ENCODE measurements around the gene FAM210A. TPM values are rescaled to one million over a fixed set of nuclear protein-coding genes. Genes with fewer than 3 reads are reported as not detected.

Gene FAM210A
- total RNA-seq, 4 donors from 2014 or later, result 4.7 to 18.6 (median 12.8) TPM

DNA sequence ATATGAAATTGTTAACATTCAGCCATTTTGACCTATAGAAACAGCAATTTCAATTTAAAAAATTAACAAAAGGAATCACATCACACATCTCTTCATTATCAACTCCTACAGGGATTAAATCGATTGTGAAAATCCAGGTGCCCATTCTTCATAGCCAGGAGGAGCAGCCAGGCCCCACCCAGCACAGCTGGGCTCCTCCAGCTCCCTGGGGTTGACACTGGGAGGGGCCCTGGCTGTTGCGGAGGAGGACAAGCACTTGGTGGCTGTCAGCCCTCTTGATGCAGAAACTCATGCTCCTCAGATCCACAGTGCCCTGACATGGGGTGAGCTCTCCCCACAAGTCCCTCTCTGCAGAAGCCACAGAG is 99.8 kb downstream of the FAM210A start:
- TF ChIP-seq EP300 (IDR thresholded peaks at IDR 0.05) (no peak), CTCF (IDR thresholded peaks at IDR 0.05) (no peak), POLR2A (IDR thresholded peaks at IDR 0.05) (no peak), POLR2AphosphoS5 (IDR thresholded peaks at IDR 0.05) (no peak)
- H3K4me1 ChIP-seq, result peaks cover 0 to 20% (median 0%) of the 10 kb centered on the region in 3 donors
- H3K4me3 ChIP-seq, result no peak overlapping the region
- WGBS, 2 donors (ENCODE audit: low coverage in 1 of 2), result 60% methylated on average over 1 of the region's 2 CpGs; no CpG with 5 or more reads in 1 of the 2 donors
- no peaks in the 10 kb centered on the region for H3K9me3 ChIP-seq
- no peak overlapping the region for H3K27ac ChIP-seq
- H3K36me3 ChIP-seq, result peaks cover 0 to 27% of the 10 kb centered on the region in 2 donors
- ATAC-seq, result no peak
- no peaks in the 10 kb centered on the region for H3K27me3 ChIP-seq

DNA sequence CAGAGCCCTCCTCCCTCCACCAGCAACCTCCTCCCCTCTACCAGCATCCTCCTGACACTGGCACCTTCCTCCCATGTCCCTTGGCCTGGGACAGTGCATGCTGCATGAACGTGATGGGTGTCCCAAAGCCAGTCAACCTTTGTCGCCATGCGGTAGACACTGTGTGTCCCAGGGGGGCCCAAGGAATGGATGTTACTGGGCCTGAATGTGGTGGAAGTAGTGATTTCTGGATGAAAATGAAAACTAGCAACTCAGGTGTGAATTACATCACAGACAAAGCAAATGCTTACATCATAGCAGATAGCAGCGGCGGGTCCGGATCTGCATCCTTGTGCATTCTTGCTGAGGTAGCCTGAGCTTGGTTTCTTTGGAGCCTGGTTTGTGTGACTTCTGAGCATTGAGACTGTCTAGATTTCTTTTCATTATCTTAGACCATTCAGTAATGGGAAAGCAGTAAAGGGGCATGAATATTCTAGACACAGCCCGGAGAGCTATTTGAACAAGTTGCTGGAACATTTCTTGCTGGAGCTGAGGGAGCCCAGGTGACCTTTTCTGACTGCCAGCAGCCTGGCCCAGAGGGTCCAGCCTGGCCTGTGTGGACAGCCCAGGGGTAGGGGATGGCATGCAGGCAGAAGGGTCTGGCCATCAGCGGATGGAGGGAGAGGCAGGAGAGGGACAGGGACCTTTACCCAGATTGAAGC is 100.4 kb downstream of the FAM210A start:
- Histone ChIP-seq H3K27ac (no peak overlapping the region), H3K4me1 (peaks cover 0 to 20% (median 0%) of the 10 kb centered on the region in 3 donors), H3K36me3 (peaks cover 0 to 32% of the 10 kb centered on the region in 2 donors), H3K9me3 (no peaks in the 10 kb centered on the region), H3K27me3 (no peaks in the 10 kb centered on the region), H3K4me3 (no peak overlapping the region)
- WGBS, 2 donors (ENCODE audit: low coverage in 1 of 2), result 90 to 94% methylated on average over 2 to 3 of the region's 8 CpGs
- no peak for ATAC-seq
- TF ChIP-seq POLR2AphosphoS5 (IDR thresholded peaks at IDR 0.05) (no peak), CTCF (IDR thresholded peaks at IDR 0.05) (no peak), EP300 (IDR thresholded peaks at IDR 0.05) (no peak), POLR2A (IDR thresholded peaks at IDR 0.05) (no peak)

GRCh38 chr18:13625355-13625754 is 101.0 kb downstream of the FAM210A start:
- Histone ChIP-seq H3K27ac (no peak overlapping the region), H3K27me3 (no peaks in the 10 kb centered on the region), H3K9me3 (no peaks in the 10 kb centered on the region), H3K36me3 (peaks cover 0 to 37% of the 10 kb centered on the region in 2 donors), H3K4me1 (peaks cover 0 to 20% (median 0%) of the 10 kb centered on the region in 3 donors), H3K4me3 (no peak overlapping the region)
- TF ChIP-seq POLR2AphosphoS5 (IDR thresholded peaks at IDR 0.05) (no peak), POLR2A (IDR thresholded peaks at IDR 0.05) (no peak), CTCF (IDR thresholded peaks at IDR 0.05) (no peak), EP300 (IDR thresholded peaks at IDR 0.05) (no peak)
- ATAC-seq, result no peak
- 50% methylated on average over 1 of the region's 10 CpGs; no CpG with 5 or more reads in 1 of the 2 donors for WGBS, 2 donors (ENCODE audit: low coverage in 1 of 2)

GRCh38 chr18:13624563-13625237 is 101.7 kb downstream of the FAM210A start:
- H3K4me1 ChIP-seq, result peaks cover 0 to 15% (median 0%) of the 10 kb centered on the region in 3 donors
- no peak for ATAC-seq
- H3K36me3 ChIP-seq, result peaks cover 0 to 37% of the 10 kb centered on the region in 2 donors
- no peak overlapping the region for H3K27ac ChIP-seq
- TF ChIP-seq POLR2AphosphoS5 (IDR thresholded peaks at IDR 0.05) (no peak), EP300 (IDR thresholded peaks at IDR 0.05) (no peak), POLR2A (IDR thresholded peaks at IDR 0.05) (no peak), CTCF (IDR thresholded peaks at IDR 0.05) (no peak)
- H3K27me3 ChIP-seq, result no peaks in the 10 kb centered on the region
- H3K9me3 ChIP-seq, result no peaks in the 10 kb centered on the region
- no peak overlapping the region for H3K4me3 ChIP-seq
- 100% methylated on average over 1 of the region's 11 CpGs; no CpG with 5 or more reads in 1 of the 2 donors for WGBS, 2 donors (ENCODE audit: low coverage in 1 of 2)
